ENCODE results near the gene SLC10A4.
"Not testable (repeated sequence)": the region's sequence is repeated elsewhere in the genome, so short reads cannot be mapped to it uniquely, and the experiment has no call there.

Gene SLC10A4, protein sequence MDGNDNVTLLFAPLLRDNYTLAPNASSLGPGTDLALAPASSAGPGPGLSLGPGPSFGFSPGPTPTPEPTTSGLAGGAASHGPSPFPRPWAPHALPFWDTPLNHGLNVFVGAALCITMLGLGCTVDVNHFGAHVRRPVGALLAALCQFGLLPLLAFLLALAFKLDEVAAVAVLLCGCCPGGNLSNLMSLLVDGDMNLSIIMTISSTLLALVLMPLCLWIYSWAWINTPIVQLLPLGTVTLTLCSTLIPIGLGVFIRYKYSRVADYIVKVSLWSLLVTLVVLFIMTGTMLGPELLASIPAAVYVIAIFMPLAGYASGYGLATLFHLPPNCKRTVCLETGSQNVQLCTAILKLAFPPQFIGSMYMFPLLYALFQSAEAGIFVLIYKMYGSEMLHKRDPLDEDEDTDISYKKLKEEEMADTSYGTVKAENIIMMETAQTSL

DNA sequence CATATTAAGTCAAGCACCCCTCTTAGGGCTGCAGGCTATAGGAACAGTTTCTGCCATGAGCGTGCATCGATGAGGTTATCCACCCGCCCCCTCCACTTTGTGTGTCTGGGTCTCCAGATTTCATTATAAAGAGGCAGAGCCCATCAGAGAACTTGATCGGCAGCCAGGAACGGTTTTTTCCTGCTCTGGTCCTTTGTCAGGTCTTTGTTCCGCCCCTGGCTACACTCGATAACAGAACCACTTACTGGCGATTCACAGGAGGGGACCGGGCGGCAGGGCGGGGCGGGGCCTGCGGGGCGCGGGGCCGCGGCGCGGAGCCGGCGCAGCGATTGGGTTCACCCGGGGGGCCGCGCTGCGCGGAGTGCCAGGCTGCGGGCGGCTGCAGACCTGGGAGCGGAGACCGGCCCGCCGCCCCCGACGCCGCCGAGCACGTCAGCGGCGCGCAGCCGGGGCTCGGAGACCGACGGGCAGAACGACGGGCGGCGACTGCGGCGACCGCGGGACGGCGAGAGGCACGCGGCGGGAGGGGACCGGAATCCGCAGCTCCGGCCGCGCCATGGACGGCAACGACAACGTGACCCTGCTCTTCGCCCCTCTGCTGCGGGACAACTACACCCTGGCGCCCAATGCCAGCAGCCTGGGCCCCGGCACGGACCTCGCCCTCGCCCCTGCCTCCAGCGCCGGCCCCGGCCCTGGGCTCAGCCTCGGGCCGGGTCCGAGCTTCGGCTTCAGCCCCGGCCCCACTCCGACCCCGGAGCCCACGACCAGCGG lies at the start of gene SLC10A4:
Gene SLC10A4 (plus strand): TSS at position 338 of the 771 bp plus-strand sequence. CDS start 219 bp downstream, at position 557.
- peak; percentile 70 for DNase-seq

DNA sequence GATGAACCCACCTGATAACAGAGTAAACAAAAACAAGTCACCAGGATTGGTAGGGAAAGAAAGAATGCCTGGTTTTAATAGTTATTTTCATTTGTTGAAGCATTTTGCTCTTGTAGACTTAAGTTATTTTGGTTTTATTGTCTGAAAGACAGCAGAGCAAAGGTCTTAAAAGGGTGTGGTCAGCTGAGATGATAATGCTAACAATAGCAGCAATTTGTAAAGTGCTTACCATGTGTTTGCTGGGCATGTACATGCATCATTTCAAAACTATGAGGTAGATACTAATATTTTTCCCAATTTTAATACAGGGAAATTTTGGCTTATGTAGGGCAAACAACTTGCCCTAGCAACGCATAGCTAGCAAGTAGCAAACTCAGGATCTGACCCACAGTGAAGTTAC lies 46.8 kb upstream of the SLC10A4 start:
- no peak for DNase-seq

DNA sequence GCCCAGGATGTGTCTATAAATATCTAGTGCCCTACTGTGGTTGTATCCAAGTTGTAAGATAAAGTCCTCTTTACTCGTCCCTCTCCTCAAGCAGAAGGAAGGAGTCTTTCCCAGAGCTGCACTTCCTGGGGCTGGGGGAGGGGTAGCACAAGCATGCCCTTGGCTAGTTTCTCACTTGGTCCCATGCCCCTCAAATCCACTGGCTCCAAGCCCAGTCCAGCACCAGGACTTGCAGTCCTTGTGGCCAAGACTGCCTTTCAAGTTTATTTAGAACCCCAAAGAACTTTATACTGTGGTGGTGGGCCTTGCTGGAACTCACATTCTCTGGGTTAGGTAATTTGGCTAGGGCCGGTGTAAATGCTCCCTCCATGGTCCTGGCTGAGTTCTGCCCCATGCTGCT lies 43.2 kb upstream of the SLC10A4 start:
- no peak for DNase-seq

DNA sequence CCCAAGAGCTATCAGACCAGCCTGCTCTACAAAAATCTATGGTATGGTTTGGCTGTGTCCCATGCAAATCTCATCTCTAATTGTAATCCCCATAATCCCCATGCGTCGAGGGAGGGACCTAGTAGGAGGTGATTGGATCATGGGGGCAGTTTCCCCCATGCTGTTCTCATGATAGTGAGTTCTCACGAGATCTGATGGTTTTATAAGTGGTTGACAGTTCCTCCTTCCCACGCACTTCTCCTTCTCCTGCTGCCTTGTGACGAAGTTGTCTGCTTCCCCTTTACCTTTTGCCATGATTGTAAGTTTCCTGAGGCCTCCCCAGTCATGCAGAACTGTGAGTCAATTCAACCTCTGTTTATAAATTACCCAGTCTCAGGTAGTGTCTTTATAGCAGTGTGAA lies 42.2 kb upstream of the SLC10A4 start:
- peak; percentile 83 for DNase-seq

DNA sequence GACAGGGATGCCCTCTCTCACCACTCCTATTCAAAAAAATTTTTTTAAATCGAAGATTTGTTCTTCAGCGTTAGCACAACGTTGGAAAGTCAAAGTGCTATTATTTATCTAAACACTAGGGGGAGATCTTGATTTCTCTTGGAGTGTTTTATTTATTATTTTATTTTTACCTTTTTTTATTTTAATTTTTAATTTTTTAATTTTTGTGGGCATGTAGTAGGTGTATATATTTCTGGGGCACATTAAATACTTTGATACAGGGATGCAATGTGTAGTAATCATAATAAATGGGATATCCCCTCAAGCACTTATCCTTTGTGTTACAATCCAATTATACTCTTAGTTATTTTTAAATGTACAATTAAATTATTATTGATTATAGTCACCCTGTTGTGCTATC lies 37.4 kb upstream of the SLC10A4 start:
- DNase-seq, result peak; percentile 60

DNA sequence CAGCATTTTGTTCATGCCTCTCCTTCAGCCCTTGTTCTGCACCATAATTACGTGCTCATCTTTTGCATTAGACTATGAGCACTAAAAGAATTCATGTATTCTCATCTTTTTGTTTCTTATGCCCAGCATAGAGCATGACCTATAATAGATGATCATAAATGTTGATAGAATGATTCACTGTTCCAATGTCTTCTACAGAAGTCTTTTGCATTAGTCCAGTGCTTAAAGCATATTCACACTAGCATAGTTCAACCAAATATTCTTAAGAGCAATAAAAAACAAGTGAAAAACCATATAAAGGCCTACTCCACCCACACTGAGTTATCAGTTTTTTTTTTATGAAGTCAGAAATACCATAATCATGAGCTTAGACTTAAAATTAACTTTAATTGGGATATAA lies 36.5 kb upstream of the SLC10A4 start:
- no peak for DNase-seq

DNA sequence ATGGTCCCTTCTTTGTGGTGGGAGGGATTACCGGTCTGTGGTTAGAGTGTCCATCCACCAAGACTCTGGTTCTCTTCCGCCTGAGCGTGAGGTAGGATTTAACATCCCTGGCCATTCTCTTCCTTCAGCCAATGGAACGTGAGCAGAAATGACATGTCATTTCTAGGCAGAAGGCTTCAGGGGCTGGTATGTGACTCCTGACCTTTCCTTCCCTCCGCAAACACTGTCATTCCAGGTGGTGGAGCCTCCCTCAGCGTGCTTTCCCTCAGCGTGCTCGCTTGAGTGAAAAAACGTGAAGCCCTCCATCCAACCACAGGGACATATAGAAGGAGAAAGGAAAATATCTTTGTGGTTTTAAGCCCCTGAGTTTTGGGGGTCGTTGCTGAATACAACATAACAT lies 34.0 kb upstream of the SLC10A4 start:
- no peak for DNase-seq

DNA sequence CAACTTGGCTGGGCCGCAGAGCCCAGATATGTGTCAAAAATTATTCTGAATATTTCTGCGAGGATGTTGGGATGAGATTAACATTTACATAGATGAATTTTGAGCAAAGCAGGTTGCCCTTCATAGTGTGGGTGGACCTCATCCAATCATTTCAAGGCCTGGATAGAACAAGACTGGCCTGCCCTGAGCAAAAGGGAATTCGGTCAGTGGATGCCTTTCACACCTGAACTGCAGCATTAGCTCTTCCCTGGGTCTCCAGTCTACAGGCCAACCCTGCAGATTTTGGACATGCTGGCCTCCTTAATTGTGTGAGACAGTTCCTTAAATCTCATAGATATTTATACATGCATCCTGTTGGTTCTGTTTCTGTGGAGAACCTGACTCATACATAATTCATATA lies 32.4 kb upstream of the SLC10A4 start:
- DNase-seq, result no peak

DNA sequence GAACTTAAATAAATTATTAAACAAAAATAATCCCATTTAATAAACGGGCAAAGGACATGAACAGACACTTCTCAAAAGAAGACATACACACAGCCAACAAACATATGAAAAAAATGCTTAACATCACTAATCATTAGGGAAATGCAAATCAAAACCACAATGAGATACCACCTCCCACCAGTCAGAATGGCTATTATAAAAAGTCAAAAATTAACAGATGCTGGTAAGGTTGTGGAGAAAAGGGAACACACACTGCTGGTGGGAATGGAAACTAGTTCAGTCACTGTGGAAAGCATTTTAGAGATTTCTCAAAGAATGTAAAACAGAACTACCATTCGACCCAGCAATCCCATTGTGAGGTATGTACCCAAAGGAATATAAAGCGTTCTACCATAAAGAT lies 31.5 kb upstream of the SLC10A4 start:
- DNase-seq, result not testable (repeated sequence)

DNA sequence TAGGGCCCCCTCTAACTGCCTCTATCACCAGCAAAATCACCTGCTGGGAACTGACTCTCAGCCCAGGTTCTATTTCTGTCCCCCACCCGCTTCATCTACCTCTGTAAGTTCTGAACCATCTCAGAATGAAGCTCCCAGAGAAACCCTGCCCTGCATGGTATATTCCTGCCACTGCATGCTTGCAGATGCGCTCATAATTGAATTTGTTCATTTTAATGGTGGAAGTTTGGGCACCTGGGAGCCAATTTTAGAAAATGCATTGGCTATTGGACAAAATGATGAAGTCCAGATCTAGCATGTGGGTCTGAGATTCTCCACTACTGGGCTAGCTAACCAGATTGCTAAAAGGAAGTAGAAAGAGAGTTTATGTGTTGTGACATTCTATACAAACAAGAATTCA lies 28.6 kb upstream of the SLC10A4 start:
- DNase-seq, result no peak

DNA sequence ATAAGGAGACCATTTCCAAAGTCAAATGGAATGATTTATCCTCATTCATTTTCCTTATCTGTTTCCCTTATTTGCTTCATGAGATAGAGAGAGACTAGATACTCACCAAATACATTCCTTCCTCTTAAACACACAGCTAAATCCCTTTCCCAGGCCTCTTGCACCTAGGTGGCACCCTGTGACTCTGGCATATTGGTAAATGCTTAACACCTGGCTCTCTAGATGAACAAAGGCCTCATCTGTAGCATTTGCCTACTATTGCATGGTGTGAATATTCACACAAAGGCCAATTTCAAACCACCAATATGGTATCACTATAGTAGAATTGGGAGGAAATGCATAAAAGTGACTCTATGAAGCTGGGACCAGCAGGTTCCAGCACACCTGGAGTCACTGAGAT lies 22.1 kb upstream of the SLC10A4 start:
- DNase-seq, result no peak

DNA sequence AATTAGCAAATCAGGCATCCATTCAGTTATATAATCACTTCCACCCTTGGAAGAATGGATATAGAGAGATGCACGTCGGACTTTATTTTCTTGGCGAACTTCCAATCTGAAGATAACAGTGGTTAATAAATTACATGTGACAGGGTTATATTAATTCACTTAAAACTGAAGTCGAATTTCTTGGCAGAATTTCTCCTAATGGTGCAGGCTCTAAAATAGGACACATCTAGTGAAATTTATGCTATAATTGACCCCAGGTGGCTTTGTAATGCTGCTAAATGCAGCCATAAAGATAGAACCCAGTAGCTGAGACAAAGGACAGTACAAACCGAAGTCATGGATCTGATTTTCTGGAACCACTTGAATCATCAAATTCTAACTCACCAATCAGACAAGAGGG lies 20.8 kb upstream of the SLC10A4 start:
- DNase-seq, result no peak

DNA sequence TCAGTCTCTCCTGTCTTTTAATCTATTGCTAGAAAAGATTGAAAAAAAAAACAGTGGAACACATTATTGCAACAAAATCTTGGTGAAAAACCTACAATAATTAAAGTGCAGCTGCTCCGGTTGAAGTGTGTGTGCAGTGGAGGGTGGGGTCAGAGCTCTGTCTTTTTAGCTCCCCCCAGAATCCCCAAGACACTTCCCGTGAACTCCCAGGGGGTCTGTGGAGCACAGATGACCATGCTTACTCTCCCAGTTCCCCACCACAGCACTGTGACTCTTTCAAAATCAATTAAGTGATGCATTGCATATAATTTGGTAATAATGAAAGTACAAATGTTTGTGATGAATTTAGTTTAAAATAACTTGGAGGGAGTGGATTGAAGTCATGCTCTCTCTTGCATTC lies 15.7 kb upstream of the SLC10A4 start:
- DNase-seq, result no peak

DNA sequence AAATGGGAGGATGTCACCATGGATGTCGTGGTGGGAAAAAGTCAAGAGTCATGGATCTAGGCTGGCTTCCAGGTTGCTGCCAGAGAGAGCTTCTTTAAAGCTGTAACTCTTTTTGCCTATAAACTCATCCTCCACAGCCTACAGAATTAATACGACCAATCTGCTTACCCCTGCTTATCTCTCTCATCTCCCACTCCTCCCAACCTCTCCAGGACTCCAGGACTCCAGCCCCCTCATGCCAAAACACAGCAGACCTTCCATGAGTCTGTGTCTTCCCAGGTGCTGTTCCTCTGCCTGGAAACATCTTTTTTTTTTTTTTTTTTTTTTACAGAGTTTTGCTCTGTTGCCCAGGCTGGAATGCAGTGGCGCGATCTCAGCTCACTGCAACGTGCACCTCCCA lies 15.3 kb upstream of the SLC10A4 start:
- no peak for DNase-seq

DNA sequence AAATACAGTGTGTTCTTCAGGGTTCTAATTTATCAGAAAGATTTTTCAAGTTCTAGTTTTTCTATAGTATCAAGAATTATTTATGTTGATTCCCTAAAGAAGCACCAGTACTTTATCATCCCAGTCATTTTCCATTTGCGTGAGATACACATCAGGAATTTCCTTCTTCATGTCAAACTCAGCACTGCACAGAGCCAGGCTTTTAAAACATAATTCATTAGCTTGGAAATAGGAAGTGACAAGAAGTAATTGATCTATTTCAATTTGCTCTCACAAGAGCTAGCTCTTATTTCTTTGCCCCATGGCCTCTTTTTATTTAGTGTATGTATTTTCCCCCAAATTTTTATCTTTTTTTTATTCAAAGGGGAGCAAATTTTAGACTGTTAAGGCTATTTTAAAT lies 13.0 kb upstream of the SLC10A4 start:
- DNase-seq, result no peak

DNA sequence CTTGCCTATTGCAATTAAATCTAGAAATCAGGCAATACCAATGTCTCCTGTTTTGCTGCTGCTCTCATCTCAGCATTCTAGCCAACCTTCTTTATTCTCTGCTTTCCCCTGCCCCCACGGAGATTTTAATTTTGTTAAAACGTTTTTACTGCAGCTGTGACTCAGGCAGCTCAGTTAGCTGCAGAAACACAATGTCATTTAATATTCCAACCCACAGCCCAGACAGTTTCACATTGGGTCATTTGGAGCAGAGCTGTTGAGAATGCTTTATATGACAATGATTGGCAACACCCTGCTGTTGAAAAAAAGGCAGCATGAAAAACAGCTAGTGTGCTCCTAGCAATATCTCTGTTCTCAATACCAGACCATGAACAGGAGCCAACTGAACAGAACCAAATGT lies 12.6 kb upstream of the SLC10A4 start:
- peak; percentile 31 for DNase-seq

DNA sequence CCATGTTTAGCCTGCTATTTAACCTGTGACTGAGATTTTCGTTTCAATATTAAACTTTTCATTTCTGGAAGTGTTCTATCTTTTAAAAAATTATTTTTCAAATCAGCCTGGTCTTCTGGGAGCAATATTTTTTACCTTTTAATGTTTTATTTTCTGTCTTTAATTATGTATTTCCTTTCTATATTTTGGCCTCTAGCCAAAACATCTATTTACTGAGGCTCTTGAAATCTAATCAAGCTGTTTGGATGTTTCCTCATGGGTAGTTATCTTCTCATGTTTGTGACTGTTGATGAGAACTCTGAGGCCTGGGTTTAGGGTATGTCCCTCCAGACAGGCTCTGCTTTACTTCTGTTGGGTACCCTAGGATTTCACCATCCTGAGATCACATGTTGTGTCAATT lies 10.3 kb upstream of the SLC10A4 start:
- no peak for DNase-seq

DNA sequence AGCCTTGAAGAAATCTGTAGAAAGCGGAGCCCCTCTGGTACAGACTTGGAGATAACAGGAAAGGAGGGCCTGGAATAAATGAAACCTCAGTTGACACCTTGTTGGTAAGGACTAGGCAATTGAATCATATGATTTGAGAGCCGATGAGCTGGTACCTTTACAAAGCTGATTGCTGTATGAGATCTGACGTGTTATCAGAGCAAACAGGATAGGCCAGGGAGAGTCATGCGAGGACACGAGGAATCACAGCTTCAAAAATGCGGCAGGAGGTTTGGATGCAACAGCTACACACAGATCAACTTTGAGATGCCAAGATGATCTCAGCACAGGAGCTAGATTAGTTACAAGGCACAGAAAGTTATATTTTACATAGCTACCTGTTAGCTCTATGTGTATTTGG lies 7.4 kb upstream of the SLC10A4 start:
- DNase-seq, result no peak

DNA sequence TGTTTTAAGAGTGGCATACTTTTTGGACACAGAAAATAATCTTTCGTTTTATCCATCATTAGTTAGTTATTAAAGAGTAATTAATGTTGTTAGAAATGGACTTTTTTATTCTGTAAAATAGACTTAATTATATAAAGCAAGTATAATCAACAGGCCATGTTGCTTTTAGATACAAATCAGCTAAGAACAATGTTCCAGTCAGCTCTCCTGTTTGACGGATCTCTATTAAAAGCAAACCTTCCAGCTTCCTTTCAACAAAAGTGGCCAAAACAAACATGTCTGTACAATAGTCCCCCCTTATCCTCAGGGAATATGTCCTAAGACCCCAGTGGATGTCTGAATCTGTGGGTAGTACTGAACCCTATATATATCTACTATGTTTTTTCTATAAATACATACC lies 4.9 kb upstream of the SLC10A4 start:
- DNase-seq, result no peak

DNA sequence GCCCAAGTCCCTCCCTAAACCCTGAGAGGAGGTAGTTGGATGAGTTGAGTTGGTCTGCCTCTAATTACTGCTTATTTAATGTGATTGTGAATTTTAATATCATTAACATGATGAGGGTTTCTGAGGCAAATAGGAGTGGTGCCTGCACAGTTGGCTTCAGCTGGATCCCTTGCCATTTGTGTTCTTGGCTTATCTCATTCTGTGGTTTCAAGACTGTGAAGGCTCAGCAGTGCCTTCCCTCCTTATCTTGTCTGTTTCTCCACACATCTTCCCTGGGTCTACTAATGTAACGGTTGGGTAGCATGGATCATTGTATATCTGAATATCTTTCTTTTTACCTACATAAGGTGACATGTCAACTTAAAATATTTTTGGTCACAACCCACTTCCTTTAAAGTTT lies 1.6 kb upstream of the SLC10A4 start:
- peak; percentile 84 for DNase-seq

DNA sequence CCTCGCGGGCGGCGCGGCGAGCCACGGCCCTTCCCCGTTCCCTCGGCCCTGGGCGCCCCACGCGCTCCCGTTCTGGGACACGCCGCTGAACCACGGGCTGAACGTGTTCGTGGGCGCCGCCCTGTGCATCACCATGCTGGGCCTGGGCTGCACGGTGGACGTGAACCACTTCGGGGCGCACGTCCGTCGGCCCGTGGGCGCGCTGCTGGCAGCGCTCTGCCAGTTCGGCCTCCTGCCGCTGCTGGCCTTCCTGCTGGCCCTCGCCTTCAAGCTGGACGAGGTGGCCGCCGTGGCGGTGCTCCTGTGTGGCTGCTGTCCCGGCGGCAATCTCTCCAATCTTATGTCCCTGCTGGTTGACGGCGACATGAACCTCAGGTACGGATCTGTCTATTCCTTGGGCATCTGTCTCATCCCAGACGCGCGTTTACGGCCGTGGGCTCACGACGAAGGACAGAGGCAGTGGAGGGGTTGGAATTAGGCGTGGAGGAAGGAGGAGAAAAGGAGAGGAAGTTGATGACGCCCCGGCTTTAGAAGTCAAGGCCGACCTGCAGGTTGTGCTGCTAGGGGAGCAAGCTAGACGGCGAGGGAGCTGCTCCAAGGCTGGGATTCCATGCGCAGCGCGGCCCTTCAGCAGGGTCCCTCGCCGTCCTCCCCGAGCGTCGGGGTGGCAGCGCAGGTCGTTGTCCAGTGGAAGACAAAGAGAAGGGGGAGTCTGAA lies 792 bp downstream of the SLC10A4 start:
- DNase-seq, result peak; percentile 27

DNA sequence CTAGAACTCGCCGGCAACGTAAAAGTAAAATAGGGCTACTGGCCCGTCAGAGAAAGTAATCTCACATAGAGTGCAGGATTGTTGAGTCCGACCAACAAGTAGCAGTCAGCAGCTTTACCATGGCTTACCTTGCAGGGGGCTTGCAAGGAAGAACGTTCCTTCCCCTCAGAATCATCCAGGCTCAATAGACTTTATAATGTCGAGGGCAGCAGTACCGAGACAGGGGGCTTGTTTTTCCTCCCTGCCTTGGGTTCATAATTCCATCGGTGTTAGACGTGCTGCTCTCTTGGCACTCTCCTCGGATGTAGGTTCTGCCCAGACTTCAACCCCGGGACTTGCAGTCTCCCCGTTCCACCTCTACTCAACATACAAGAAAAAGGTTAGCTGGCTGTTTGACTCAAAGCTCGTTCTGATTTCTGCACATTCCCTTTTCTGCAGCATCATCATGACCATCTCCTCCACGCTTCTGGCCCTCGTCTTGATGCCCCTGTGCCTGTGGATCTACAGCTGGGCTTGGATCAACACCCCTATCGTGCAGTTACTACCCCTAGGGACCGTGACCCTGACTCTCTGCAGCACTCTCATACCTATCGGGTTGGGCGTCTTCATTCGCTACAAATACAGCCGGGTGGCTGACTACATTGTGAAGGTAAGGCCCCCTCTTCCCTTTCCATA lies 1.5 kb downstream of the SLC10A4 start:
- no peak for DNase-seq

DNA sequence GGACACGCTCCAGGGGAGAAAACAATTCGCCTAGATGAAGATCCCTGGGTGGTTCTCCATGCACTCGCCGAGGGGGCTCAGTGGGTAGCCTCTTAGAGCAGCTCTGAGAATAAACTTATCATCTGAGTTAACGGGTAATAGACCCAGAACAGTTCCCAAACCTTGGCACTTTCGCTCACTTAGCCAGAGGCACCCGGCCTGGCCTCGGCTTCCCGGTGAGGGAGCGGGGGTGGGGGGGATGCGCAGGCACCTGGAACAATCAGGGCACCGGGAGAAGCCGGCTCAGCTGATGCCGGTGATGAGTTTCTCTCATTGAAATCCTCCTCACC lies 6.5 kb downstream of the SLC10A4 start:
- DNase-seq, result no peak
